Activated T-helper 1 cell treated with Interleukin-2 at 50 U/mL for 16 hours (primary cell): Measurements from ENCODE around the gene AUTS2.

ENCODE experiments used
- DNase-seq: peaks from one replicate; pipeline ENCODE4 v3.0.0-alpha.2; 2020; ENCODE audit warnings: low read depth

The AUTS2 gene

DNA sequence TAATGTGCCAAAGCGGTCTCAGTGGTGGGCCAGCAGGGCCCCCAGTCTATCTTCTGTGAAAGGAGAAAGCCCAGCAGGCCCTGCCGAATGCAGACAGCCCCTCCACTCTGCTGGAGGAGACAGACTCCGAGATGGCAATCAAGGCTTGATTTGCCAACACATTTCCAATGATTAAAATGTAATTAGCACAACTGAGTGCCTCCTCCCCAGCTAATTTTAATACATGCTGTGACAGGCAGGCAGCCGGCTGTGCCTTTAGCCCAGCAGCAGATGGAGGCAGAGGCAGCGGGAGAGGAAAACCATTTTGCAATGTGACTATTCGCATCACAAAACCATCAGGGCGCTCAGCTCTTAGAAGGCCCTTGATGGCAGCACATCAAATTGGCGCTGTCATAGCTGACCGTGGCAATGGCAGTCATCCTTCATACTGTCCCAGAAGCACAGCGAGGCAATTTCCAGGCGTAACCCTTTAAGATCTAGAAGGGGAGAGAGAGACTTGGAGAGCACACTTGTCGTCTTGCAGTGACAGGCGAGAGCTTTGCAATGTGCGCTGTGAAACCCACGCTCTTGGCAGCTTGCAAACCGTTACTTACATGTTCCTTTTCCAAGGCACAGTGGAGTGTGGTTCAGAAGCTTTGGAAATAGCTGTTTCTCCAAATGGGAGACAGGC, 818.8 kb downstream of the AUTS2 start:
- DNase-seq: no peak

DNA sequence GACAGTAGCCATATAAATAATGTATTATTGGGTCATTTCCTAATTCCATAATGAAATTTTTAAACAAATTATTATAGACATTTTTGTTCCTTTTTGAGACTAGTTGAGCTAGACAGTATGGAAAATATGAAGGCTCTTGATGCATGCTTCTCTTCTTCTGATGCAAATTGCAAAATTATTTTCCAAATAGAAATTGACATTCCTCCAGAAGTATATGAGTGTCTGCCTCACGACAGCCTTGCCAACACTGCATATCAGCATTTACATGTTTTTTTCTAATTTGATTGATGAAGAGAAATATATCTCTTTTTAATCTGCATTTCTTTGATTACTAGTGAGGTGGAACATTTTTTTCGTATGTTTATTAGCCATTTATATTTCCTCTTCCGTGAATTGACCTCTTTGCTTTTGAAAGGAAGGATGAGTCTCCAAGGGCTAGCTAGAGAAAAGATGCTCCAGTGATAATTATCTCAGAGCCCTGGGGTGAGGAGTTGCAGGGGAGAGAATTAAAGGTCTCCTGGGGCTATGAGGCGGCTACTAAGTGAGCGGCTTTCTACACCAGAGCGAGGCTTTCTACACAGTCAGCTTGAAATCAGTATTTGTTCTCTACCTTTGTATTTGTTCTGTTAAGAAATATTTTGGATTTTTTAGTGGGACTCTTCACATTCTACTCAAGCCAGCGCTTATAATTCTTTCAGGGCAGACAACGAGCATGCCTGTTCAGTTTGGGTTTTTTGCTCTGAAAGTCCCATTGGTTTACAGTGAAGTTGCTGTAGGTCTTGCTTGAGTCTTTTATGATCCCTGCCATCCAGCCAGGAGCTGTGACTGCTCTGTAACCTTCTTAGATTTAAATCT, 821.5 kb downstream of the AUTS2 start:
- DNase-seq: no peak

GRCh38 chr7:70420381-70420662, 822.0 kb downstream of the AUTS2 start:
- DNase-seq: no peak

- DNase-seq: no peak
Measured at GRCh38 chr7:70421319-70421718, 823.0 kb downstream of the AUTS2 start.

- DNase-seq: no peak
Measured at GRCh38 chr7:70426249-70426880, 828.1 kb downstream of the AUTS2 start.

DNA sequence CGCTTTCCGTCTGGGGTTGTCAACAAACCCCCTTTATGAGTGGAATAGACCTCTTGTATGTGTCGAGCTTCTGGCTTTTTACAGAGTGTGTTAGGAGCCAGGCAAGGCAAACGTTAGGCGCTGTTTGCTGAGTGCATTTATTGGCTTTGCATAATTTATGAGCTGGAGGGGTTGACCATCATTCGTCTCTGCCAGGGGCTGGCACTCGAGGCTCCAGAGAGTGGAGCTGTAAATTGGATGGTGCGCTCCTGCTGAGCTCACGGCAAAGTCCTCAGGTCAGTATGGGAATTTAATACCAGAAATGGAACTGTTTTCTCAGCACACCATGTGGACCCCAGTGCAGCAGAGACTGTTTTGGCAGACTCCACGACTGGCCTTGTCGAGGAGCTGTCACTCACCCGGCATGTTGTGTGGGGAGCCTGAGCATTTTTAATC, 834.3 kb downstream of the AUTS2 start:
- DNase-seq: no peak

DNA sequence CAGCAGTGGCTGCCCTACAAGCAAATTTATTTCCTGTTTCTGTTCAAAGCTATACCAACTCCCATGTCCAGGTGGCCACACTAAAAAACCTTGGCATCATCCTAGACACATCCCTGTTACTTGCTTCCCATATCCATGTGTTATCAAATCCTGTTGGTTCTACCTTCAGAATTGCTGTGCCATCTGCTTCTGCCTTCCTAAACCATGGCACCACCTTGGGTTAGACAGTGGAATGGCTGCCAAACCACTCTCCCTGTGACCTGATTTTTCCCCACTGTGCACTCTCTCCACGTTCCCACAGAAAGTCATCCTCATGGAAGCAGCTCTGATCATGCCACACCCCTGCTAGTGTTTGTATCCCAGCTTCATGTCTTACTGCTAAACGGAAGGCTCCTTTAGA, 836.1 kb downstream of the AUTS2 start:
- no peak for DNase-seq

GRCh38 chr7:70434821-70435220, 836.5 kb downstream of the AUTS2 start:
- no peak for DNase-seq

DNA sequence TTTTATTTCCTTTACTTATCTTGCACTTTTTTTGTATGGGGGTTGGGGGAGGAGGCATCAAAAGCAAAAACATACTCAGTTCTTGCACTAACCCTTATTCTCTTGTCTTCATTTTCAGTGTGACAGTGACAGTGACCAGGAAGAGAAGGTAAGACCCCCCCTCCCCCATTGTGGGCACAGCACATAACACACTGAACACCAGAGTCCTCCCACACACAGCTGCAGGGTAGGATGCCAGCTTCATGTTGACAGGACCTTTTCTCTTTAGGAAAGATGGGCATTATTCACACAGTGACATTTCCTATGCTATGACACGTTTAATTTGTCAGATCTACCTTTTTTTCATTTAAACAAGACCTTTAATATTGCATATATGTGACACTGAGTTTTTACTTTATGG, 837.4 kb downstream of the AUTS2 start:
- DNase-seq: no peak

DNA sequence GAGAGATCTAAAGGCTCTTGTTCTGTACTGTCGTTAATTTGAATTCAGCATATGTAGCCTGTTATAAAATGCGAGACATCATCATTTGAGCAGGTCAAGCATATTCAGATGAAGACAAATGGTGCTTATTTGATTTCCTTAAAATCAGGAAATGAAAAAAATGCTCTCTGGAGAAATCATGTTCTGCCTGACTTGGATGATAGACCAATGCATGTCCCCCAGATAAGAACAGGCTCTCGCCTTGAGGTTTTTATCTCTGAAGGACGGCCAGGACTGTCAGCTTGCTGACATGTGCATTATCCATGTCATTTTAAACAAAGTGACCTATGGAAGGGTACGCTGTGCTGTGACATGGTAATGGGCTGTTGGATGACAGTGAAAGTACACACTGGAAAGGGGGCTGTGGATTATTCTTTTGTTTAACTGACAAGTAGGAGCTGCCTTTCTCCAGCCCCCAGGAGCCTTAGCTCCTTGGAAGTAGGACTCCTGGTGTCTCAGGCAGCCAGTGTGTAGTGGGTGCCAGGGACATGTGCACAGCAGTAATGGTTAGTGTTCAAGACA, 838.6 kb downstream of the AUTS2 start:
- no peak for DNase-seq

DNA sequence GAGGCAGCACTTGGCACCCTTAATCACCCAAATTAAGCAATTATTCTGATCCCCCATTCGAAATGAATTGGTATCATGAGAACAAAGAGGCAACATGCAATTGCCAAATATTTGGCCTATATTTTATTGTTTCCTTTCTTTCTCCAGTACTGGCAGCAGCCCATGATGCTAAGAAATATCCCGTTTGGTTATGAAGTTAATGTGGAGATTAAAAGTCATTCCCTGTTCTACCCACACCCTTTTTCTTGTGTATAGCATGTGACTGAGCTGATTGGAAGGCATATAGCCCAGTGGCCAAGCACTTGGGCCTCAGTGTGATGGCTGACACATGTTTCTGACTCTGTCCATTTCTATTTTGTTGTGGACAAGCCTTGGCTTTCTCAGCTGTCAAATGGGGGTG, 841.4 kb downstream of the AUTS2 start:
- no peak for DNase-seq

- DNase-seq: no peak
Measured at GRCh38 chr7:70446448-70447143, 848.3 kb downstream of the AUTS2 start.

- no peak for DNase-seq
Measured at GRCh38 chr7:70448312-70448906, 850.1 kb downstream of the AUTS2 start.

DNA sequence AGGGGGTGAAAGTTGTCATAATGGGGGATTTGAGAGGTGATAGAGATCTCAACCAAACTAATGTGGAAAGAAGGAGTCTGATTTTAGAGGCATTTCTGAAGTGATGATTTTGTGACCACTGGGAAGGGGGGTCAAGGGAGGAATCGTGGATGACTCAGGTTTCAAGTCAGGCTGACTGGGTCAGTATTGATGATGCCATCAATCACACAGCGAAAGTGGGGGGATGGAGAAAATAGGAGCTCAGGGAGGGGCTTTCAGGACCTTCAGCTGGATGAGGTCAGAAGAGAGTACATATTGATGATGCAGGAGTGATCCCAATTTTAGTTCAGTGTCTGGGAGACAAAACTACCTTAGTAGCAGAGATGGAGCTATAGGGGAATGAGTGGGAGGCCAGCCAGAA, 852.5 kb downstream of the AUTS2 start:
- DNase-seq: no peak

- DNase-seq: no peak
Measured at GRCh38 chr7:70455925-70456324, 857.6 kb downstream of the AUTS2 start.

DNA sequence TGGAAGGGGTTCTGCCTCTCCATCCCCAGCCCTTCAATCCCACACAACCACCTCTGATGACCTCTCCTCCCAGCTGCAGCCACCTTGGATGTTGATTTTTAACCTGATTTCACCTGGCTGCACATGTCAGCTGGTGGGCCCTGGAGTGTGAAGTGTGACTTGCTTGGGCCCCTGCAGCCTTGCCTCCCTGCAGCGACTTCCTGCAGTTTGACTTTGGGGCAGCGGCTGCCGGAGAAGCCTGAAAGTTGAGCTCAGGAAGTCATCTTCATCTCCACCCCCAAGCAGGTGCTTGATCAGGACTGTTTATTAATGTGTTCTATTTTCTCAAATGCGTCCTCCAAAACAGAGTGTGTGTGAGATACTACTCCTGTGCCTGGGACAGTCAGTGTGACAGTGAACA, 858.4 kb downstream of the AUTS2 start:
- DNase-seq: no peak

DNA sequence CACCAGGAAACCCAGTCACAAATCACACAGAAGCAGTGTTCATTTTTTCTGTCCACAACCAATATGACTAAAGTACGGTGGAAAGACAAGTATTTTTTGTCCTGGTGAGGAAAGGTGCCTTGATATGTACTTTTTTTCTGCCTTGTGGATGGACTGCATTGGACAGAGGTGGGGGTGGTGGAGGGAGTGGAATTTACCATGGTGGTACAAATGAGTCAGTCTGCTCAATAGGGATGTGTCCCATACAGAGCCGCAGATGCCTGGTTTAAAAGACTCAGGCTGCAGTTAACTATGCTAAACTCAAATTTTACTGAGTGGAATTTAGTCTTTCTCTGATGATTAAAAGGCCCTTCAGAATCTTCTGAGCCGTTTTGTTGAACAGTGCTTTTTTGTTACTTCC, 859.2 kb downstream of the AUTS2 start:
- DNase-seq: no peak

GRCh38 chr7:70457883-70458680, 859.8 kb downstream of the AUTS2 start:
- DNase-seq: no peak

DNA sequence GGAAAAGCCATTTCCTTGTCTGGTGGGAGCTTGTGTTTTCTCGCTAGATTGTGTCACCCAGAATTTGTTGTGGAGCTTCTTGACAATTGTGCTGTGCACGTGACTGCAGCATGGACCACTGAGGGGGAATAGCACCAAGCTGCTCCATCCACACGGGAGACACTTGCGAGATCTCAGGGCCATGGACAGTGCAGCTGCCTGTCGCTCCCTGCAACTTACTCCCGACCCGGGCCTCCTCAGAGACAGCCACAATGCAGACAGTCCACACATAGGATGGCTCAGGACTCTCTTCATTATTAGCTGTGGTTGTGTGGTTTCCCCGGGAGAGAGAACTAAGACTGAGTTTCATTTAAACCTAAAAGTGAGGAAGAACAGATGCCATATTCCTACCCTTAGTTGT, 860.5 kb downstream of the AUTS2 start:
- no peak for DNase-seq

DNA sequence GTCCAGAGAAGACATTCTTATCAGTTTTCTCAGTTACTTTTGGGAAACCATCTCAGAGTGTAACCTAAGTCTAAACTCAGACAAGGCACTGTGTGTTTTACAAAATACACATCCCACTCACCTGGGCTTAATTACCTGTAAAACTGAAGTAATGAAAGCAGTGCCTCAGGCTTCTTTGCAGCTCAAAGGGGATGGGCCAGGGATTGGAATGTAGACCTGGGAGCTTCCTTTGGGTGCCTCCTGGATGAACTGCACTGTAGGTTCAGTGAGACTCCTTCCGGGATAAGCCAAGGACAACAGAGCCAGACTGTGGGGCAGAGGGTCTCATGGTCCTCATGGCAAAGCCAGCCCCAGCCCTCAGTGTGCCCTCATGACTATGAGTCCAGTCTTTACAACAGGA, 861.3 kb downstream of the AUTS2 start:
- no peak for DNase-seq

DNA sequence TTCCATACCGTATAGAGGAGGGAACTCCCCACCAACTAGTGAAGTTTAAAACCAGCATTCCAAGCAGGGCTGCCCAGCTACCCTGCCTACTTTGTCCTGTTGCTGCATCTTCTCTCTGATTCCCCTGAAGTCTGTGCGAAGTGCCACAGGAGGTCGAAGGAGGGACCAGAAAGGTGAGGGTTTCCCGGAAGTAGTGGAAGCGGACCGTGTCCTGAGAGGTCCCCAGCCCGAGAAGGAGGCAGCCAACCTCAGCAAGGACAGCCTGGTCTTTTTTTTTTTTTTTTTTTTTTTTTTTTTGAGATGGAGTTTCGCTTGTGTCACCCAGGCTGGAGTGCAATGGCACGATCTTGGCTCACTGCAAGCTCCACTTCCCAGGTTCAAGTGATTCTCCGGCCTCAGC, 861.8 kb downstream of the AUTS2 start:
- no peak for DNase-seq
